Lower lobe of right lung (tissue), 2 donors: Measurements from ENCODE around the gene PRKAA2. TPM values are rescaled to one million over a fixed set of nuclear protein-coding genes. Genes with fewer than 3 reads are reported as not detected.

ENCODE experiments used
- ATAC-seq, 2 donors: fragments of 200-7000 bp; cut with Tn5 transposase; one replicate each; pipeline ENCODE4 v1.9.1; 2020 to 2022; ENCODE audit warnings: mild to moderate bottlenecking in 2 of 2, moderate library complexity in 2 of 2
- DNase-seq: peaks from one replicate; pipeline ENCODE4 v3.0.0-alpha.2; 2020
- H3K27ac ChIP-seq: fragments of 200-600 bp; one replicate; pipeline ENCODE4 v1.8.0; 2022
- H3K27me3 ChIP-seq: fragments of 200-600 bp; one replicate; pipeline ENCODE4 v1.8.0; 2022; ENCODE audit warnings: low read depth
- H3K36me3 ChIP-seq: fragments of 200-600 bp; one replicate; pipeline ENCODE4 v1.8.0; 2022; ENCODE audit warnings: mild to moderate bottlenecking
- H3K4me1 ChIP-seq: fragments of 200-600 bp; one replicate; pipeline ENCODE4 v1.8.0; 2022
- H3K4me3 ChIP-seq: fragments of 200-600 bp; one replicate; pipeline ENCODE4 v1.8.0; 2022; ENCODE audit warnings: mild to moderate bottlenecking
- H3K9me3 ChIP-seq: fragments of 200-600 bp; one replicate; pipeline ENCODE4 v1.8.0; 2022
- CTCF ChIP-seq: fragments of 200-600 bp; IDR thresholded peaks from one replicate; pipeline ENCODE4 v1.8.0; 2022; ENCODE audit warnings: antibody characterized with exemption, mild to moderate bottlenecking
- intact Hi-C: fragments of 100-400 bp; cut with DNase I; formaldehyde crosslinking; loops from one replicate; pipeline ENCODE4 v1.11.0; 2022
- total RNA-seq: library from RNA; stranded (reverse); fragmentation: NEBNext Ultra II Directional; extraction: Animal tissue kit (Norgen Biotek cat#: 25700); gene quantifications from one replicate; pipeline ENCODE4 v1.2.1, GENCODE V29; 2021
- donor health status: DM: no; HTN: yes; CAD: no; lungs with severe emphysema.

PRKAA2 gene
- total RNA-seq, 1 donor from 2014 or later = 1.9 TPM

DNA sequence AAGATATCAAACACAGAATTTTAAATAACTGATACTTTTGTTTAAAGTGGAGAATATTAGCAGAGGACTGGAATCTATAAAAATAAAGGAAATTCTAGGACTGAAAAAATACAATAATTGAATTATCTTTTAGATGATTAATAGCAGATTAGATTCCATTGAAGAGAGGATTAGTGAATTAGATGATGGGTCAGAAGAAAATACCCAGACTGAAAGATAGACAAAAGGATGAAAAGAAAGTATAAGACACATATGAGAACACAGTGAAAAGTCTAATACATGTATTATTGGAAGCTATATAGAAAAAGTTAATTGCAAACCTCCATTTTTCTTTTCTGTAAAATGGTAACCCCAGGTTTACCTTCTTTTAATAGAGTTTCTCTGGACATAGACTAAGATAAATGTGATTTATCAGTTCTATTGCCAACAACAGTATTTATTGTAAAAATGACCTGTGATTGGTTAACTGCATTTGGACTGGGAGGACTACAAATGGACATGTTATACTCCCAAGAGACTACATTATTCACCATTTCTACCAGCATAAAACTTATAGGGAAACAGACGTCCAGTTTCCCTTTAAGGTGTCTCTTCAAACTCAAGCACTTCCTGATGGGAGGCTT, 11.0 kb downstream of the PRKAA2 start:
- no peaks in the 10 kb centered on the region for H3K27me3 ChIP-seq
- H3K4me1 ChIP-seq = no peaks in the 10 kb centered on the region
- H3K4me3 ChIP-seq = no peak overlapping the region
- no peaks in the 10 kb centered on the region for H3K36me3 ChIP-seq
- ATAC-seq (no peak), DNase-seq (no peak)
- intact Hi-C loops = no loop called here
- TF ChIP-seq CTCF = no peak
- peaks cover 10% of the 10 kb centered on the region for H3K9me3 ChIP-seq
- H3K27ac ChIP-seq = no peak overlapping the region

DNA sequence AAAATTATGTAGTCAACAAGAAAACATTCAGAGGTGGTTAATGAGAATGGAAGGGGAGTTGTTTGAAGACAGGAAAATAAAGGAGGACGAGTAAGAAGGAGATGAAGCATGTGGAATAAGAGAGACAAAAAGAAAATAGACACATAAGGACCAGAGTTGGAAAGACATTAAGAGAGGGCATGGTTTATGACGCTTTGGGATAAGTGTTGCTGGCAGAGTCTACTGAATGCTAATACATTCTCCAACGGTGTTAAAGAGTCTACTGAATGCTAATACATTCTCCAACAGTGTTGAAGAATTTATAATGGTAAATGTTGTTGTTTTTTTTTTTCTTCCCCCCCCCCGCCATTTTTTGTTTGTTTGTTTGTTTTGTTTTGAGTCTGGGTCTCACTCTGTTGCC, 13.1 kb downstream of the PRKAA2 start:
- Histone ChIP-seq H3K4me1 (no peaks in the 10 kb centered on the region), H3K27ac (no peak overlapping the region), H3K36me3 (no peaks in the 10 kb centered on the region), H3K4me3 (no peak overlapping the region), H3K27me3 (no peaks in the 10 kb centered on the region), H3K9me3 (peaks cover 10% of the 10 kb centered on the region)
- ATAC-seq (no peak), DNase-seq (no peak)
- intact Hi-C loops = no loop called here
- TF ChIP-seq CTCF = no peak

GRCh38 chr1:56660293-56660692, 15.2 kb downstream of the PRKAA2 start:
- no peak for TF ChIP-seq CTCF
- Histone ChIP-seq H3K4me3 (no peak overlapping the region), H3K9me3 (peaks cover 10% of the 10 kb centered on the region), H3K27me3 (no peaks in the 10 kb centered on the region), H3K4me1 (no peaks in the 10 kb centered on the region), H3K27ac (no peak overlapping the region), H3K36me3 (no peaks in the 10 kb centered on the region)
- DNase-seq (no peak), ATAC-seq (no peak)
- intact Hi-C loops = no loop called here

- Histone ChIP-seq H3K9me3 (no peaks in the 10 kb centered on the region), H3K27me3 (no peaks in the 10 kb centered on the region), H3K27ac (no peak overlapping the region), H3K4me1 (no peaks in the 10 kb centered on the region), H3K4me3 (no peak overlapping the region), H3K36me3 (no peaks in the 10 kb centered on the region)
- no peak for TF ChIP-seq CTCF
- no peak for ATAC-seq
- no peak for DNase-seq
- intact Hi-C loops = no loop called here
Measured at GRCh38 chr1:56663846-56664245, 18.7 kb downstream of the PRKAA2 start.

DNA sequence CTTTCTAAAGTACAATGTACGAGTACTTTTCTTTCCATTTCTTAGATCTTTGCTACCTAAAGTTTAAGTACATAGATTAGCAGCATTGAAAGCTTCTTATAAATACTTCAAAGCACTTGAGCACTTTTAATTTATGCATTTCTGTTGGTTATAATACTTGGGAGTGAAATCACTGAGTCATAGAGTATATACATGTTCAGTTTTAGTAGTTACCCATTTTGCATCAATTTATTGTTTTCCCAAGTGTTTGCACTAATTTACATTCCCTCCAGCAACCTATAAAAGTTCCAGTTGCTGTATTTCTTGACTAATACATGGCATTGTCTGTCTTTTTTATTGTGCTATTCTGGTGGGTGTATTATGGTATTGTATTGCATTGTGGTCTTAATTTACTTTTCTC, 20.3 kb downstream of the PRKAA2 start:
- Histone ChIP-seq H3K36me3 (no peaks in the 10 kb centered on the region), H3K9me3 (no peaks in the 10 kb centered on the region), H3K4me1 (no peaks in the 10 kb centered on the region), H3K27ac (no peak overlapping the region), H3K27me3 (no peaks in the 10 kb centered on the region), H3K4me3 (no peak overlapping the region)
- intact Hi-C loops = no loop called here
- TF ChIP-seq CTCF = no peak
- no peak for ATAC-seq
- DNase-seq = no peak
